Measurements from ENCODE around the gene RO60. TPM values are rescaled to one million over a fixed set of nuclear protein-coding genes. Genes with fewer than 3 reads are reported as not detected.

RO60 gene
- total RNA-seq, 1 experiment from 2014 or later: 37.9 TPM

- ATAC-seq: no peak
- CTCF ChIA-PET: no interaction called here
- Histone ChIP-seq H3F3A (ENCODE audit: low read length, unreplicated experiment) (no peaks in the 10 kb centered on the region), H3K9me2 (replicated peaks; ENCODE audit: low read length) (no peaks in the 10 kb centered on the region), H3K4me1 (ENCODE audit: insufficient read depth, low read length) (no peaks in the 10 kb centered on the region), H3K9me3 (ENCODE audit: low read length) (no peaks in the 10 kb centered on the region), H3K36me3 (ENCODE audit: low read depth, low read length) (peaks cover 27% of the 10 kb centered on the region), H3K27ac (ENCODE audit: low read length) (no peak overlapping the region), H3K4me3 (ENCODE audit: low read length) (no peak overlapping the region), H3K9ac (ENCODE audit: low read length) (no peak overlapping the region), H3K79me2 (ENCODE audit: low read length) (no peaks in the 10 kb centered on the region), H3K4me2 (ENCODE audit: low read length) (no peak overlapping the region), H2AFZ (ENCODE audit: low read length) (no peak overlapping the region), H3K27me3 (ENCODE audit: low read length) (no peaks in the 10 kb centered on the region), H4K20me1 (ENCODE audit: low read length) (no peaks in the 10 kb centered on the region)
- TF ChIP-seq CTCF (conservative IDR thresholded peaks at IDR 0.05; ENCODE audit: low read depth, low read length): no peak
- TF ChIP-seq EZH2 (IDR thresholded peaks at IDR 0.05; ENCODE audit: low read length, unreplicated experiment): no peak
- no peak for TF ChIP-seq EZH2phosphoT487 (IDR thresholded peaks at IDR 0.05; ENCODE audit: borderline replicate concordance, low read length)
- no peak for DNase-seq
- BruUV-seq (replicated peaks): no TSS peak
- POLR2A ChIA-PET (ENCODE audit: unreplicated experiment): interaction anchor here (0.8 kb wide), 1 partner anchor 21 kb away, joined by 4 read pairs; no protein-coding TSS in a partner anchor
- intact Hi-C loops (cut with micrococcal nuclease): no loop called here
Observed at GRCh38 chr1:193079187-193079586, 19.8 kb downstream of the RO60 start.

- Histone ChIP-seq H3K4me2 (ENCODE audit: low read length) (no peak overlapping the region), H3K79me2 (ENCODE audit: low read length) (no peaks in the 10 kb centered on the region), H3K9me3 (ENCODE audit: low read length) (no peaks in the 10 kb centered on the region), H2AFZ (ENCODE audit: low read length) (no peak overlapping the region), H3K27me3 (ENCODE audit: low read length) (no peaks in the 10 kb centered on the region), H3K9ac (ENCODE audit: low read length) (no peak overlapping the region), H3K4me1 (ENCODE audit: insufficient read depth, low read length) (no peaks in the 10 kb centered on the region), H3F3A (ENCODE audit: low read length, unreplicated experiment) (no peaks in the 10 kb centered on the region), H4K20me1 (ENCODE audit: low read length) (no peaks in the 10 kb centered on the region), H3K4me3 (ENCODE audit: low read length) (no peak overlapping the region), H3K27ac (ENCODE audit: low read length) (no peak overlapping the region), H3K36me3 (ENCODE audit: low read depth, low read length) (peaks cover 21% of the 10 kb centered on the region), H3K9me2 (replicated peaks; ENCODE audit: low read length) (no peaks in the 10 kb centered on the region)
- ChIA-PET POLR2A (ENCODE audit: unreplicated experiment) (no interaction called here), CTCF (no interaction called here)
- no peak for ATAC-seq
- BruUV-seq (replicated peaks): no TSS peak
- DNase-seq: no peak
- TF ChIP-seq CTCF (conservative IDR thresholded peaks at IDR 0.05; ENCODE audit: low read depth, low read length) (no peak), EZH2phosphoT487 (IDR thresholded peaks at IDR 0.05; ENCODE audit: borderline replicate concordance, low read length) (no peak), EZH2 (IDR thresholded peaks at IDR 0.05; ENCODE audit: low read length, unreplicated experiment) (no peak)
- intact Hi-C loops (cut with micrococcal nuclease): no loop called here
Observed at GRCh38 chr1:193083365-193084088, 24.1 kb downstream of the RO60 start.

- no peaks in the 10 kb centered on the region for H3F3A ChIP-seq (ENCODE audit: low read length, unreplicated experiment)
- H2AFZ ChIP-seq (ENCODE audit: low read length): no peak overlapping the region
- ATAC-seq: no peak
- DNase-seq: no peak
- H3K27me3 ChIP-seq (ENCODE audit: low read length): no peaks in the 10 kb centered on the region
- CTCF ChIA-PET: no interaction called here
- no peaks in the 10 kb centered on the region for H3K9me2 ChIP-seq (replicated peaks; ENCODE audit: low read length)
- no peaks in the 10 kb centered on the region for H3K4me1 ChIP-seq (ENCODE audit: insufficient read depth, low read length)
- TF ChIP-seq CTCF (conservative IDR thresholded peaks at IDR 0.05; ENCODE audit: low read depth, low read length): no peak
- no peak for TF ChIP-seq EZH2phosphoT487 (IDR thresholded peaks at IDR 0.05; ENCODE audit: borderline replicate concordance, low read length)
- TF ChIP-seq EZH2 (IDR thresholded peaks at IDR 0.05; ENCODE audit: low read length, unreplicated experiment): no peak
- H3K4me2 ChIP-seq (ENCODE audit: low read length): no peak overlapping the region
- no peak overlapping the region for H3K4me3 ChIP-seq (ENCODE audit: low read length)
- H3K36me3 ChIP-seq (ENCODE audit: low read depth, low read length): peaks cover 18% of the 10 kb centered on the region; the same call in 1 of the 2 replicates
- no TSS peak for BruUV-seq (replicated peaks)
- H4K20me1 ChIP-seq (ENCODE audit: low read length): no peaks in the 10 kb centered on the region
- no peak overlapping the region for H3K27ac ChIP-seq (ENCODE audit: low read length)
- no peak overlapping the region for H3K9ac ChIP-seq (ENCODE audit: low read length)
- intact Hi-C loops (cut with micrococcal nuclease): no loop called here
- H3K79me2 ChIP-seq (ENCODE audit: low read length): no peaks in the 10 kb centered on the region
- POLR2A ChIA-PET (ENCODE audit: unreplicated experiment): no interaction called here
- H3K9me3 ChIP-seq (ENCODE audit: low read length): no peaks in the 10 kb centered on the region
Observed at GRCh38 chr1:193085263-193085662, 25.9 kb downstream of the RO60 start.
